Fibroblast of lung (primary cell): ENCODE results near the gene NINJ2. TPM values are rescaled to one million over a fixed set of nuclear protein-coding genes. Genes with fewer than 3 reads are reported as not detected.

Experiments used
- DNase-seq, 2 donors: peaks; one replicate each; pipeline versions ENCODE4 v3.0.0 to v3.0.0-alpha.2; 2010; ENCODE audit warnings: low read depth in 2 of 2
- H2AFZ ChIP-seq: 2 replicates; pipeline ENCODE4 v1.5.1; 2012; ENCODE audit warnings: low read length, control low read depth, inconsistent platforms
- H3K27ac ChIP-seq: 2 replicates; pipeline ENCODE4 v1.5.1; 2011; ENCODE audit warnings: low read length, control low read depth; ENCODE audit not compliant: insufficient read depth
- H3K27me3 ChIP-seq: 2 replicates; pipeline ENCODE4 v1.5.1; 2011; ENCODE audit warnings: mild to moderate bottlenecking, low read length; ENCODE audit not compliant: control insufficient read depth, insufficient read depth
- H3K36me3 ChIP-seq: 2 replicates; pipeline ENCODE4 v1.5.1; 2011; ENCODE audit warnings: low read length; ENCODE audit not compliant: control insufficient read depth, insufficient read depth
- H3K4me1 ChIP-seq: 2 replicates; pipeline ENCODE4 v1.5.1; 2011; ENCODE audit warnings: low read length; ENCODE audit not compliant: control insufficient read depth, insufficient read depth; ENCODE audit errors: extremely low read depth
- H3K4me2 ChIP-seq: 2 replicates; pipeline ENCODE4 v1.5.1; 2011; ENCODE audit warnings: low read length, control low read depth; ENCODE audit not compliant: insufficient read depth; ENCODE audit errors: extremely low read depth
- H3K4me3 ChIP-seq, 4 experiments: fragments of 200-600 bp in 1 of 4; sonication (generic) in 1 of 4; replicated peaks in 1 of 4; 2 replicates each; pipeline ENCODE4 v1.5.1; 2011 to 2016; ENCODE audit warnings: low read length in 4 of 4, low read depth in 3 of 4, mild to moderate bottlenecking in 3 of 4, control low read depth in 2 of 4, inconsistent platforms in 1 of 4, mixed read lengths in 1 of 4; ENCODE audit not compliant: insufficient read depth in 1 of 4; ENCODE audit errors: control extremely low read depth in 1 of 4
- H3K79me2 ChIP-seq: 2 replicates; pipeline ENCODE4 v1.5.1; 2012; ENCODE audit warnings: mild to moderate bottlenecking, low read length, inconsistent platforms; ENCODE audit not compliant: control insufficient read depth, insufficient read depth
- H3K9ac ChIP-seq: 2 replicates; pipeline ENCODE4 v1.5.1; 2011; ENCODE audit warnings: mild to moderate bottlenecking, low read length, control low read depth; ENCODE audit not compliant: insufficient read depth
- H3K9me3 ChIP-seq: 2 replicates; pipeline ENCODE4 v1.5.1; 2012; ENCODE audit warnings: low read depth, low read length; ENCODE audit not compliant: control insufficient read depth, insufficient read depth
- H4K20me1 ChIP-seq: 2 replicates; pipeline ENCODE4 v1.5.1; 2011; ENCODE audit warnings: low read length; ENCODE audit not compliant: control insufficient read depth, insufficient read depth; ENCODE audit errors: extremely low read depth
- EZH2 ChIP-seq: IDR thresholded peaks from 2 replicates; pipeline ENCODE4 v1.5.1; 2012; ENCODE audit warnings: low read length, control low read depth, mild to moderate bottlenecking; ENCODE audit errors: missing control alignments
- polyA plus RNA-seq, 2 donors: library from polyadenylated mRNA; depleted of rRNA in 1 of 2; stranded (reverse) in 1 of 2; unstranded in 1 of 2; fragments of >200 nt; gene quantifications; 2 replicates each; pipeline ENCODE4 v1.2.1, GENCODE V29; 2011 to 2012; ENCODE audit warnings: missing spikeins in 1 of 2
- total RNA-seq: library from RNA; depleted of rRNA; stranded (reverse); fragments of >200 nt; gene quantifications from 2 replicates; pipeline ENCODE4 v1.2.1, GENCODE V29; 2014
- TF ChIP-seq, protein P1 (sequence below), 2 donors: IDR thresholded peaks in 1 of 2; conservative IDR thresholded peaks in 1 of 2; 1 replicate in 1 of 2; 2 replicates in 1 of 2; pipeline ENCODE4 v1.5.1; 2011 to 2012; ENCODE audit warnings: low read length in 2 of 2, control low read depth in 1 of 2, inconsistent platforms in 1 of 2, low read depth in 1 of 2, mild to moderate bottlenecking in 1 of 2

NINJ2 gene
- total and polyA plus RNA-seq, 2 donors (not counting 1 experiment from before 2014, with no cell fraction given), result 0.35 to 0.66 TPM

- H3K27me3 ChIP-seq, result no peaks in the 10 kb centered on the region
- no peaks in the 10 kb centered on the region for H3K79me2 ChIP-seq
- H3K9ac ChIP-seq, result no peak overlapping the region
- no peak overlapping the region for H3K27ac ChIP-seq
- no peak overlapping the region for H3K4me2 ChIP-seq
- TF ChIP-seq, protein P1, sequence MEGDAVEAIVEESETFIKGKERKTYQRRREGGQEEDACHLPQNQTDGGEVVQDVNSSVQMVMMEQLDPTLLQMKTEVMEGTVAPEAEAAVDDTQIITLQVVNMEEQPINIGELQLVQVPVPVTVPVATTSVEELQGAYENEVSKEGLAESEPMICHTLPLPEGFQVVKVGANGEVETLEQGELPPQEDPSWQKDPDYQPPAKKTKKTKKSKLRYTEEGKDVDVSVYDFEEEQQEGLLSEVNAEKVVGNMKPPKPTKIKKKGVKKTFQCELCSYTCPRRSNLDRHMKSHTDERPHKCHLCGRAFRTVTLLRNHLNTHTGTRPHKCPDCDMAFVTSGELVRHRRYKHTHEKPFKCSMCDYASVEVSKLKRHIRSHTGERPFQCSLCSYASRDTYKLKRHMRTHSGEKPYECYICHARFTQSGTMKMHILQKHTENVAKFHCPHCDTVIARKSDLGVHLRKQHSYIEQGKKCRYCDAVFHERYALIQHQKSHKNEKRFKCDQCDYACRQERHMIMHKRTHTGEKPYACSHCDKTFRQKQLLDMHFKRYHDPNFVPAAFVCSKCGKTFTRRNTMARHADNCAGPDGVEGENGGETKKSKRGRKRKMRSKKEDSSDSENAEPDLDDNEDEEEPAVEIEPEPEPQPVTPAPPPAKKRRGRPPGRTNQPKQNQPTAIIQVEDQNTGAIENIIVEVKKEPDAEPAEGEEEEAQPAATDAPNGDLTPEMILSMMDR (conservative IDR thresholded peaks at IDR 0.05 in 1 of 2, IDR thresholded peaks at IDR 0.05 in 1 of 2; ENCODE audit: low read depth in 1 of 2, low read length in 2 of 2), result no peak
- no peak for TF ChIP-seq EZH2
- no peaks in the 10 kb centered on the region for H3K9me3 ChIP-seq
- H2AFZ ChIP-seq, result no peak overlapping the region
- H3K36me3 ChIP-seq, result no peaks in the 10 kb centered on the region
- no peak overlapping the region for H3K4me3 ChIP-seq
- DNase-seq, result no peak
- H3K4me1 ChIP-seq, result no peaks in the 10 kb centered on the region
- no peaks in the 10 kb centered on the region for H4K20me1 ChIP-seq
These were observed 24.2 kb downstream of the NINJ2 start for GRCh38 chr12:638953-639557.

DNA sequence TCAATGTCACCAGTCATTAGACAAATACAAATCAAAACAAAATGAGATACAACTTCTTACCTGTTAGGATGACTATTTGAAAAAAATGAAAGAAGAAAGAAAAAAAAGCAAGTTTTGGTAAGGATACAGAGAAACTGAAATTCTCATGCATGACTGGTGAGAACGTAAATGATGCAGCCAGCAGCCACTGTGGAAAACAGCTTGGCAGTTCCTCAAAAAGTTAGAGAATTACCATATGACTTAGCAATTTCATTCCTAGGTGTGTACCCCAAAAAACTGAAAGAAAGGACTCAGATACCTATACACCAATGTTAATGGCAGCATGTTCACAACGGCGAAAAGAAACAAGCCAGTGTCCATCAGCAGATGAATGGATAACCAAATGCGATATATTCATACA is 26.6 kb downstream of the NINJ2 start:
- H2AFZ ChIP-seq, result no peak overlapping the region
- TF ChIP-seq, protein P1 (conservative IDR thresholded peaks at IDR 0.05 in 1 of 2, IDR thresholded peaks at IDR 0.05 in 1 of 2; ENCODE audit: low read depth in 1 of 2, low read length in 2 of 2), result no peak
- no peak for TF ChIP-seq EZH2
- DNase-seq, result no peak

GRCh38 chr12:633731-634130 is 29.5 kb downstream of the NINJ2 start:
- H3K9me3 ChIP-seq, result no peaks in the 10 kb centered on the region
- no peaks in the 10 kb centered on the region for H3K27me3 ChIP-seq
- H2AFZ ChIP-seq, result no peak overlapping the region
- H4K20me1 ChIP-seq, result no peaks in the 10 kb centered on the region
- DNase-seq, result peak in 1 of 2 donors; percentile 44
- no peaks in the 10 kb centered on the region for H3K79me2 ChIP-seq
- H3K4me3 ChIP-seq, result no peak overlapping the region
- H3K27ac ChIP-seq, result no peak overlapping the region
- TF ChIP-seq, protein P1 (conservative IDR thresholded peaks at IDR 0.05 in 1 of 2, IDR thresholded peaks at IDR 0.05 in 1 of 2; ENCODE audit: low read depth in 1 of 2, low read length in 2 of 2), result no peak
- TF ChIP-seq EZH2, result no peak
- H3K4me1 ChIP-seq, result peaks cover 3% of the 10 kb centered on the region
- H3K36me3 ChIP-seq, result no peaks in the 10 kb centered on the region
- no peak overlapping the region for H3K9ac ChIP-seq
- H3K4me2 ChIP-seq, result no peak overlapping the region

More for the DNA sequence above, 26.6 kb downstream of the NINJ2 start:
- no peak overlapping the region for H3K9ac ChIP-seq
- no peaks in the 10 kb centered on the region for H4K20me1 ChIP-seq
- H3K27me3 ChIP-seq, result no peaks in the 10 kb centered on the region
- H3K36me3 ChIP-seq, result no peaks in the 10 kb centered on the region
- H3K4me3 ChIP-seq, result no peak overlapping the region
- no peaks in the 10 kb centered on the region for H3K9me3 ChIP-seq
- H3K27ac ChIP-seq, result no peak overlapping the region
- H3K4me2 ChIP-seq, result no peak overlapping the region
- H3K4me1 ChIP-seq, result peaks cover 3% of the 10 kb centered on the region
- H3K79me2 ChIP-seq, result no peaks in the 10 kb centered on the region
